VCaP (cell line): Measurements from ENCODE around the gene MARK2.

Experiments used
- H3K27ac ChIP-seq: fragments of 450-650 bp; 2 replicates; pipeline ENCODE4 v1.5.1; 2017
- TF ChIP-seq, protein P1 (sequence below): fragments of 450-650 bp; conservative IDR thresholded peaks from 2 replicates; pipeline ENCODE4 v1.5.1; 2017; ENCODE audit warnings: mild to moderate bottlenecking, moderate library complexity

MARK2 gene

DNA sequence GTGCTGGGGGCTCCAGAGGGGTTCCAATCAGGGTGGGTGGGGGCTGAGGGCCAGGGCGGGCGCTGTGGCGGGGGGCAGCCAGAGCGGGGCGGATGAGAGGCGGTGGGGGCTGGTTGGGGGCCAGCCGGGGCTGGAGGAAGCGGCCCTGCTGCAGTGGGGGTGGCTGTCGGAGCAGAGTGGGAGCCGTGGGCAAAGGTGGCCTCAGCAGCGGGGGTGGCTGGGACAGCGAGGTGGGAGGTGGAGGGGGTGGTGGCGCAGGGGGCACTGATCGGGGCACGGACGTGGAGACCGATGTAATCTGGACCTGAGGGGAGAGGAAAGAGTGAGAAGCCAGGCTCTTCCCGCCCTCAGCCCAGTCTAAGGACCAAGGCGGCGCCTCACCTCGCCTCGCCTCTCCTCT, 73.0 kb downstream of the MARK2 start:
- H3K27ac ChIP-seq: no peak overlapping the region
- TF ChIP-seq, protein P1, sequence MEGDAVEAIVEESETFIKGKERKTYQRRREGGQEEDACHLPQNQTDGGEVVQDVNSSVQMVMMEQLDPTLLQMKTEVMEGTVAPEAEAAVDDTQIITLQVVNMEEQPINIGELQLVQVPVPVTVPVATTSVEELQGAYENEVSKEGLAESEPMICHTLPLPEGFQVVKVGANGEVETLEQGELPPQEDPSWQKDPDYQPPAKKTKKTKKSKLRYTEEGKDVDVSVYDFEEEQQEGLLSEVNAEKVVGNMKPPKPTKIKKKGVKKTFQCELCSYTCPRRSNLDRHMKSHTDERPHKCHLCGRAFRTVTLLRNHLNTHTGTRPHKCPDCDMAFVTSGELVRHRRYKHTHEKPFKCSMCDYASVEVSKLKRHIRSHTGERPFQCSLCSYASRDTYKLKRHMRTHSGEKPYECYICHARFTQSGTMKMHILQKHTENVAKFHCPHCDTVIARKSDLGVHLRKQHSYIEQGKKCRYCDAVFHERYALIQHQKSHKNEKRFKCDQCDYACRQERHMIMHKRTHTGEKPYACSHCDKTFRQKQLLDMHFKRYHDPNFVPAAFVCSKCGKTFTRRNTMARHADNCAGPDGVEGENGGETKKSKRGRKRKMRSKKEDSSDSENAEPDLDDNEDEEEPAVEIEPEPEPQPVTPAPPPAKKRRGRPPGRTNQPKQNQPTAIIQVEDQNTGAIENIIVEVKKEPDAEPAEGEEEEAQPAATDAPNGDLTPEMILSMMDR: no peak

DNA sequence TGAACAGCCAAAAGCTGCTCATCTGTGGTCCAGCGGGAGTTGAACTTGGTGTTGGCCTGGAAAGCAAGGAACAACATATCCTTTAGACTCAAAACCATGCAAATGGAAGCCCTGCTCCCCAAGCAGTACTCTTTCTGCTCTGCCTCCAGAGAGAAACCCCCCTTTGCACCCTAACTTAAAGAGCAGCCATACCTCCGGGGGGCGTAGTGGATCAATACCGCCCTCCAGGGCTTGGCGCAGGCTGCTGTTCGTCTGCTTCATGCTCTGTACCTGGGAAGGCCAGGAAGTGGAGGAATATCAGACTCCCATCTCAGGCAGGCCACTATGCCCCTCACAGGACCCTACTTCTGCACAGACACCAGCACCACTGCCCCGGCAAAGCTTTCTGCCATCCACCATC, 73.8 kb downstream of the MARK2 start:
- TF ChIP-seq, protein P1: 0 out of 2 replicates have a peak, but pooled peaks have one; percentile 20
- H3K27ac ChIP-seq: no peak overlapping the region; the same call in 1 of the 2 replicates

DNA sequence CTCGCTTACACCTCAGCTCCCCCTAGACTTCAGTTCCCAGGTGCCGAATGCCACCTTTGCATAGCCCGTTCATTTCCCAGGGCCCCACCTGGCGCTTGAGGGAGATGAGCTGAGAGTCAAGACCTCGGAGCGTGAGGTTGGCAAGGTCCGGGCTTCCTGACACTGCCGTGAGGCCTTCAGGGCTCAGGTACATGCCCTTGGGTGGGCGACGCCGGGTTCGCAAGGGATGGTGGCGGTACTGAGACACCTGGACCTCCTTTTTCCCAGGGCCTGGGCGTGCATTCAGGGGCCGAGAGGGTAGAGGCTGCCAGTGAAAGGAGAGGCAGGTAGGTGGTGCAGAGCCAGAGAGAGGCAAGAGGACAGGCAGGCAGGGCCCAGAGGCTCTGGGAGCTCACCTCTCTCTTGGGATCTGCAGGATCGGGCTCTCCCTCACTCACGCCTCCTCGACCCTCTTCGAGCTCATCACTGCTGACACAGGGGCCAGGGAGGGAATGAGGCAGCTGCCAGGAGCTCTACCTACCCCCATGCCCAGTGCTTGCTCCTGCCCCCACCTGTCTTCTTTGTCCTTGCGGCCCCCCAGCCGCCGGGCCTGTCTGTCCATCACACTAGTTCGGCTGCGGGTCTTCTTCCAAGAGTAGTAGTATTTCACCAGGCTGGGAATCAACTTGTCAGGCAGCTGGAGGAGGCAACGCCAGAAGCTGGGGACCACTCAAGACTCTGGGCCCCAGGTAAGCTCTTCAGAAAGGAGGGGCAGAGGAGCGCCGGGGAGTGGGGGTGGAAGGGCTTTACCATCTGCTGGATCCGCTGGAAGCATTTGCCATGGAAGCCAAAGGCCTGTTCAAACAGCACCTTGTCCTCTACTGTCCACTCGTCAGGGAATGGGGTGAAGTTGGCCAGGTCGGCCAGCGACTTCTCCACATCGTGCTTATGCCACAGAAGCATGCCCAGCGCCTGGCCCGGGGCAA, 75.2 kb downstream of the MARK2 start:
- no peak overlapping the region for H3K27ac ChIP-seq
- TF ChIP-seq, protein P1: no peak

DNA sequence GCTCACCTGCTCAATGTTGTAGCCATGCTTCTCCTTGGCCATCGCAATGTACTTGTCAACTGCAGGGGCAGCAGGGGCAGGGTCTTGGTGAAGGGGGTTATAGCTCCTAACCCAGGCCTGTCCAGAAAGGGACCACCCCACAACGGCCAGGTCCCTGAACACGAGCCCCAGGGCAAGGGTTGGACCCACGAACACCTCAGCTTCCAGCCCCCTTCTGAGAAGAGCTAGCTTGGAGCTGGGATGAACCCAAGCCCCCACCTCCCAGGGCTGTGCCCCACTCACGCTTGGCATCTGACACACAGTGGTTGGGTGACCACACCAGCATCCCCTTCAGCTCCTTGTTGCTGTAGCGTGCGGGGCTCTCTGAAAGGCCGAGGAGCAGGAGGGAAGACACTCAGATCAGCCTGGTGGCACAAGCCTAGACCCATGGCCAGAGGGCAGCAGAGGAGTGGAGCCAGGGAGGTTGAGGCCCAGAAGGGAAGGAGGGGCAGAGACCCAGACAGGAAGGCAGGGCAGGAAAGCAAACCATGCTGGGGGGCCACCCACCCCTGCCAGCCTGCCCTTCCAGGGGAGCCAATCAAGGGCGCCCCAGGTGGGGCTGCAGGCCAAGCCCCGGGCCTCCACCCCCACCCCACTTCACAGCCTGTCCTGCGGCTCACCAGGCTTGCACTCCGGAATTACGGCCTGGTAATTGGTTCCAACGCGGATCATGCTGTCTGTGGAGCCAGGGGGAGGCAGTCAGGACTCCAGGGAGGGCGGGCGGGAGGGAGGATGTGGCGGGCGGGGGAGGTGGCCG, 76.2 kb downstream of the MARK2 start:
- no peak overlapping the region for H3K27ac ChIP-seq
- TF ChIP-seq, protein P1: no peak

DNA sequence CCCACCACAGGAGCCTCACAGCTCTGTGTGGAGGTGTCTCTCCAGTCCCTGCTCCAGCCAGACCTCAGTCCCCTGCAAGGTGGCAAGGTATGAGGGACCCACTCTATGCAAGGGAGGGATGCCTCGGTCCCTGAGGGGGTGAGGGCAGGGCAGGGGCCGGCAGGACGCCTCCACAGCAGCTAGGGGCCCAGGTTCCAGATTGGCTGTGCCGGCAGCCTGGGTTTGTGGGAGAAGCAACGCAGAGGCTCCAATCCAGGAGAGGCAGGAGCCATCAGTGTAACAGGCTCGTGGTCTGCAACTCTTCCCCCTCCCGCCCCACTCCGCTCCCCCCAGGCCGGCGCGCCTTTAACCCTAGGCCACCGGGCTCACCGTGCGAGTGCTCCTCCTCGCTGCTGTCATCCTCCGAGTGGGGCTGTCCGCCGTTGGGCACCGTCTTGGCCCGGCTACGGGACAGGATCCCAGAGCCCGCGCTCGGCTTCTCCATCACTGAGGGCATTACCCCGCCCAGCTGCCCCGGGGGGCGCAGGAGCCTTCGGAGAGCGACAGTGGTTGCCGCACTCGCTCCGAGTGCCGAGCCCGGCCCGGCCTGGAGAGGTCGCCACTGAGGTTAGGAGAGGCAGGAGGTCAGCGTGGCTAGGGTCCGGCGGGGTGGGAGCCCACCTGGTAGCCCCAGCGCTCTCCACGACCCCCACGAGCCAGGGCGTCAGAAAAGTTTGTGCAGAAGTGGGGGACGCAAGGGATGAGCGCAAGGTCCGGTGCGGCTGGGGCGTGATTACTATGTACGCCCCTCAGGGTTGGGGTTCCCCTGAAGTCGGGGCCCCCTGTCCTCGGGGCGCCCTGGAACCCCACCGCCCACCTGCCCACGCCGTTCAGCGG, 77.3 kb downstream of the MARK2 start:
- TF ChIP-seq, protein P1: peak; percentile 98
- H3K27ac ChIP-seq: peak overlapping the region; percentile 82

DNA sequence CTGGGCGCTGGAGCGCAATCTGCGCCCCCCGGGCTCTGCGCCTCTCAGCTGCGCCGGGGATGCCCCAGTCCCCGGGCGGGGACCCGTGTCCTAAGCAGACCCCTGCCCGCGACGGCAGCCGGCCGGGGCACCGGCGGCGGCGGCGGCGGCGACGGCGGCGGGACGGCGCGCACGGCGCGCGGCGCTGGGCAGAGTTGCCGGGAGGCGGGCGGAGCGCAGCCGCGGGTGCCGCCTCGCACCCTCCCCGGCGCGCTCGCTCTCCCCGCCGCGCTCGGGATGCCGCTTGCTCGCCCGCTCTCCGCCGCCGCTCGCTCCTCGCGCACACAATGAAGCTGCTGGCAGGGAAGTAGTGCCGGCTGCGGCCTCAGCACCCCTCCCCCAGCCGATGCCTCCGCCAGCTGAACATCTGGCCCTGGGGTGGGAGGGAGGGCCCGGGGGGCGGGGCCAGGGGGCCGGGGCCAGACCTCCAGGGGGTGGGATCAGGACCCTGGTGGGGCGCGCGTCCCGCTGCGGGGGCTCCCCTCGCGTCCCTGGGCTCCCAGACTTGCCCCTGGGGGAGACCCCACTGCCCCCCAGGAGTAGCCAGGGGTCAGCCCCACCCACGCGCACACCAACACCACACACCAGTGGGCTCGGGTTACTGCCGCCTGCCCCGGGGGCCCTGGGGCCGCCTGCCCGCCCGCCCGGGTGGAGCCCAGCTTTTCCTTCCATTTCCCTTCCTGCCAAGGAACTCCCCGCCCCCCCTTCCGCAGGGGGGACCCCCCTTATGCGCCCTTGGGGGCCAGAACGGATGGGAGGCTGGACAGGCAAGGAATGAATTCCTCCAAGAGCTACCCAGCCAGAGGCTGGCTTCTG, 78.2 kb downstream of the MARK2 start, which contains the start of gene RCOR2:
RCOR2 (minus strand) TSS at position 328 of the 855 bp plus-strand sequence. CDS start 708 bp downstream, outside the sequence.
- peak within 1 kb of the TSS; percentile 82 for H3K27ac ChIP-seq
- TF ChIP-seq, protein P1: no peak
